ENCODE results near the gene GSN. TPM values are rescaled to one million over a fixed set of nuclear protein-coding genes. Genes with fewer than 3 reads are reported as not detected.

GSN gene
- total RNA-seq, 1 donor from 2014 or later = 291 TPM

DNA sequence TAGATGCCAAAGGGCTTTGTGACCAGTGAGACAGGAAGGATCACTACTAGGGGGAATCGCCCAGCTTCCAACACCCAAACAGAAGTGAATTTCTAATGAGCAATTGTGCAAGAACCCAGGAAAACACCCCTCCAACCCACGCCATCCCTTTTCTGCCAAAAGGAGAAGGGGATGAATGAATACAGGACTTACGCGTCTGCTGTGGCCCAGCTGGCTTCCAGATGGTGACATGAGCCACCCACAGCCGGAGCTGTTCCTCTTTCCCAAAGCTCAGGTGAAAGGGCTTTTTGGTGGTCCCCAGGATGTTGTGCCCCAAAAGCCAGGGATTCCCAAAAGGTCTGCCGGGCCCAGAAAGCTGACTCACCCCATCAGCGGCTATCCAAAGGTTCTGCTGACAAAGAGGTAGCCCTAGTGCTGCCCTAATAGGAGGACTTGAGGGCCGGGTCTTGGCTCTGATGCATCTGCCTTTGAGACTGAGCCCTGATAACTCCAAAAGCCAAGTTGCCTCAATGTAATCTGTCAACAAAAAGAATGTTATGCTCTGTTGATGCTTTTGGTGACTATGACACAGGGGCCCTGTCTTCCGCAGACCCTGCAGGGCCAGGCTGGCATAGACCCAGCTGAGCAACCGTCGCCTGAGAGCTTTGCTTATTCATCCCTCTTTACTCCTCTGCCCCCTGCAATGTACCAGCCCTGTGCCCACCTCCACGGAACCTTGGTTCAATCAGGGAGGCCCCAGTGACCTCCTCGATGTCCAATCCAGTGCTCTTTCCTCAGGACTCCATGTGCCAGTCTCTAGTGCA lies 14.5 kb downstream of the GSN start:
- H3K9me3 Mint-ChIP-seq (ENCODE audit: low read depth) = no peaks in the 10 kb centered on the region
- H3K27ac Mint-ChIP-seq (ENCODE audit: unreplicated experiment) = peak overlapping the region; percentile 95
- H3K27me3 Mint-ChIP-seq (ENCODE audit: low read depth) = no peaks in the 10 kb centered on the region
- H3K4me3 Mint-ChIP-seq (ENCODE audit: unreplicated experiment) = no peak overlapping the region
- DNase-seq (ENCODE audit: low spot score) = no peak
- TF ChIP-seq, protein P1, sequence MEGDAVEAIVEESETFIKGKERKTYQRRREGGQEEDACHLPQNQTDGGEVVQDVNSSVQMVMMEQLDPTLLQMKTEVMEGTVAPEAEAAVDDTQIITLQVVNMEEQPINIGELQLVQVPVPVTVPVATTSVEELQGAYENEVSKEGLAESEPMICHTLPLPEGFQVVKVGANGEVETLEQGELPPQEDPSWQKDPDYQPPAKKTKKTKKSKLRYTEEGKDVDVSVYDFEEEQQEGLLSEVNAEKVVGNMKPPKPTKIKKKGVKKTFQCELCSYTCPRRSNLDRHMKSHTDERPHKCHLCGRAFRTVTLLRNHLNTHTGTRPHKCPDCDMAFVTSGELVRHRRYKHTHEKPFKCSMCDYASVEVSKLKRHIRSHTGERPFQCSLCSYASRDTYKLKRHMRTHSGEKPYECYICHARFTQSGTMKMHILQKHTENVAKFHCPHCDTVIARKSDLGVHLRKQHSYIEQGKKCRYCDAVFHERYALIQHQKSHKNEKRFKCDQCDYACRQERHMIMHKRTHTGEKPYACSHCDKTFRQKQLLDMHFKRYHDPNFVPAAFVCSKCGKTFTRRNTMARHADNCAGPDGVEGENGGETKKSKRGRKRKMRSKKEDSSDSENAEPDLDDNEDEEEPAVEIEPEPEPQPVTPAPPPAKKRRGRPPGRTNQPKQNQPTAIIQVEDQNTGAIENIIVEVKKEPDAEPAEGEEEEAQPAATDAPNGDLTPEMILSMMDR (IDR thresholded peaks at IDR 0.05) = no peak
- peaks cover 96% of the 10 kb centered on the region for H3K4me1 Mint-ChIP-seq (ENCODE audit: low read depth)
- peaks cover 16% of the 10 kb centered on the region for H3K36me3 Mint-ChIP-seq (ENCODE audit: low read depth)

DNA sequence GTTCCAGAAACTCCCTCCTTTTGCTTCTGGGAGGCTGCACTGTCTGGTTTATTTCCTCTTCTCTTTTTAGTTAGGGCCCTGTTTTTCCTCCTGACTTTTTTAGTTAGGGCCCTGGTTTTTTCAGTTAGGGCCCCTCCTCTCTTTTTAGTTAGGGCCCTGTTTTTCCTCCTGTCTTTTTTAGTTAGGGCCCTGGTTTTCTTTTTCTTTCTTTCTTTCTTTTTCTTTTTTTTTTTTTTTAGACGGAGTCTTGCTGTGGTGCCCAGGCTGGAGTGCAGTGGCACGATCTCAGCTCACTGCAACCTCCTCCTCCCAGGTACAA lies 15.1 kb downstream of the GSN start:
- Mint-ChIP-seq H3K36me3 (ENCODE audit: low read depth) (peaks cover 17% of the 10 kb centered on the region), H3K9me3 (ENCODE audit: low read depth) (no peaks in the 10 kb centered on the region), H3K27me3 (ENCODE audit: low read depth) (no peaks in the 10 kb centered on the region), H3K4me1 (ENCODE audit: low read depth) (peaks cover 96% of the 10 kb centered on the region), H3K4me3 (ENCODE audit: unreplicated experiment) (no peak overlapping the region), H3K27ac (ENCODE audit: unreplicated experiment) (peak overlapping the region; percentile 95)
- TF ChIP-seq, protein P1 (IDR thresholded peaks at IDR 0.05) = no peak
- DNase-seq (ENCODE audit: low spot score) = no peak

DNA sequence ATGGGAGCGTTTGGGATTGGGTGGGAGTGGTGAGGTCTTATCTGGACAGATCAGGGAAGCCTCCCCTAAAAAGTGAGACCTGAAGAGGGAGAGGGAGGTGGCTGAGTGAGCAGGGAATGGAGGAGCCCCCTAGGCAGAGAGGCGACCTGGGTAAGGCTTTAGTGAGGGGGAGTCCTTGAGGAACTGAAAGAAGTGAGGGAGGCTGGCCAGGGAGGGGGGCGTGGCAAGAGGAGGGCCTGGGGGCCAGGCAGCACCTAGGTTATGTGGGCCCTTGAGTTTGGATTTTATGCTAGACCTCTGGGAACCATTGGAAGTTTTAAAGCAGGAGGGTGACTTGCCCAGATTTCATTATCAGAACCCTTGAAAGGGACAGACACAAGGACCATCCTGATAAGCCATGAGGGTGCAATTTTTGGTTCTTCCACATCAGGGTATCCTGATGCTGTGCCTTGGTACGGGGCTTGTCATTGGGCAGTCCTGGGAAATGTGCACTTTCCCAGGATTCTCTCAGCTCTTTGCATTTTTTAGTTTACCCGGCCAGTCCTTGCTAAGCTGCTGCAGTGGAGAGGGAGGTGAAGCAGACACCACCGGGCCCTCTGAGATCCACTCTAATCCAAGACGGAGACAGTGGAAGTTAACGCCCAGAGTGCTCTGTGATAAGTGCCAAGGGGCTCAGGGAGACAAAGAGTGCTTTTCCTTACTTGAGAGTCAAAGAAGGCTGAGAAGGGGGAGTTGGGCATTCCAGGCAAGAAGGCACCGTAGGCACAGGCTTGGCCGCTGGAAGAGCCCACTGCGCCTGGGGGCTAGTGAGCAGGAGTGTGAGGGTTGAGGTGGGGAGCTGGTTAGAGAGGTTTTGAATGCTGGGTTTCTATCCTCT lies 16.1 kb downstream of the GSN start:
- H3K36me3 Mint-ChIP-seq (ENCODE audit: low read depth) = peaks cover 19% of the 10 kb centered on the region
- TF ChIP-seq, protein P1 (IDR thresholded peaks at IDR 0.05) = no peak
- no peak for DNase-seq (ENCODE audit: low spot score)
- peaks cover 96% of the 10 kb centered on the region for H3K4me1 Mint-ChIP-seq (ENCODE audit: low read depth)
- H3K27ac Mint-ChIP-seq (ENCODE audit: unreplicated experiment) = peak overlapping the region; percentile 91
- no peaks in the 10 kb centered on the region for H3K9me3 Mint-ChIP-seq (ENCODE audit: low read depth)
- H3K27me3 Mint-ChIP-seq (ENCODE audit: low read depth) = no peaks in the 10 kb centered on the region
- no peak overlapping the region for H3K4me3 Mint-ChIP-seq (ENCODE audit: unreplicated experiment)

DNA sequence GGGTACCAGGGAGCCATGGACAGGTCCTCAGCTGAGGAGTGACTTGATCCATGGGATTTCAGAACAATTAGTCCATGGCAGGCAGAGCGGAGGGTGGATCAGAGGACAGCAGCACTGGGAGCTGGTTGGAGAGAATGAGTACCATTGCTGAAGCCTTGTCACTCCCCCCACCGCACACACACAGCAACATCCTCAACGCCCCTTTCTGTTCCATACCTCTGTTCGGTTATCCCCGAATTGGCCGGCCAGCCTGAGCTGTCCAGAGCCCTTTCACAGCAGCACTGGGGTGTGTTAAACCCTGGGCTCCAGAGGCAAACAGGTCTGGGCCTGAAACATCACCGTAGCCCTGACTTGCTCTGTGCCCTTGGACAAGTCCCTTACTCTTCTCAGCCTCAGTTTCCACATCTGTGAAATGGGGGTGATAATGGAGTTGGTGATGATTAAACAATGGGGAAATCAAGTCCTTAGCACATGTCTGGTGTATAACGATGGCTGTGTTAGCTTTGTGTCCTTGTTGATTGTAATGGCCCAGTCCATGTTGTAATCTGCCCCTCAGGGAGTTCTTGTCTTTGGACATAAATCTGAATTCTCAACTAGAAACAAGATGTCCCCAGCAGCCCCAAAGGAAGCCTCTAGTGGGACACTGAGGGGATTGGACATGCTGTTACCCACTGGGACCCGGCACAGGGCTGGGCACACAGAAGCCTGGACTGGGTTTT lies 16.9 kb downstream of the GSN start:
- Mint-ChIP-seq H3K4me3 (ENCODE audit: unreplicated experiment) (no peak overlapping the region), H3K4me1 (ENCODE audit: low read depth) (peaks cover 96% of the 10 kb centered on the region), H3K9me3 (ENCODE audit: low read depth) (no peaks in the 10 kb centered on the region), H3K27me3 (ENCODE audit: low read depth) (no peaks in the 10 kb centered on the region), H3K36me3 (ENCODE audit: low read depth) (peaks cover 19% of the 10 kb centered on the region), H3K27ac (ENCODE audit: unreplicated experiment) (peak overlapping the region; percentile 91)
- TF ChIP-seq, protein P1 (IDR thresholded peaks at IDR 0.05) = no peak
- no peak for DNase-seq (ENCODE audit: low spot score)

All from chondrocyte (in vitro differentiated cells).